ENCODE results near the gene CDH23.

DNA sequence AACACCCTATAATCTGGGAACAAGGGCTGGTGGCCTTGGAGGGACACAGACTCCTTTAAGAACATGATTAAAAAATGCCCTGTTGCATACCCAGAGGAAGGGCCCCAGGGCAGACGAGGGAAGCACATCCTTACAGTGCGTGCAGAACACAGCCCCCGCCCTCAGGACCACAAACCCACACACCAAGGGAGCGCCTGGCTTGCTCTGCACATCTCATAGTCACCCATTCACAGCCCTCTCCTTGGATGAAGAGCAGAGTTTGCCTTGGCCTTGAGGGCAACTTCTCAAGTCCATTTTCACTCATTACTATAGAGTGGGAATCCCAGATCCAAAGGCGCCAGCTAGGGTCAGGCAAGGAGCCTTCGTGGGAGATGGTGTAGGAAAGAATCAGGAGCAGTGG lies 382.9 kb downstream of the CDH23 start:
- no peak for TF ChIP-seq YY1 (IDR thresholded peaks at IDR 0.05; ENCODE audit: insufficient read depth, insufficient read length)
- TF ChIP-seq ZNF274 (IDR thresholded peaks at IDR 0.05; ENCODE audit: low read depth, low read length): no peak
- TF ChIP-seq SUZ12 (IDR thresholded peaks at IDR 0.05; ENCODE audit: extremely low read depth, insufficient read depth, insufficient read length): no peak

Measured in NT2/D1 (cell line).